Mucosa of descending colon (tissue), 3 donors: ENCODE data around the gene RAVER2. TPM values are rescaled to one million over a fixed set of nuclear protein-coding genes. Genes with fewer than 3 reads are reported as not detected.

ENCODE experiments used
- ATAC-seq: fragments of 200-7000 bp; cut with Tn5 transposase; one replicate; pipeline ENCODE4 v1.9.1; 2020; ENCODE audit warnings: mild to moderate bottlenecking, moderate library complexity
- DNase-seq, 3 donors: peaks; one replicate each; pipeline ENCODE4 v3.0.0-alpha.2; 2020
- H3K36me3 ChIP-seq: fragments of 200-600 bp; one replicate; pipeline ENCODE4 v1.8.0; 2021; ENCODE audit warnings: low read depth, mild to moderate bottlenecking
- H3K4me1 ChIP-seq: fragments of 200-600 bp; one replicate; pipeline ENCODE4 v1.8.0; 2021; ENCODE audit warnings: low read depth, mild to moderate bottlenecking
- H3K4me3 ChIP-seq: fragments of 200-600 bp; one replicate; pipeline ENCODE4 v1.8.0; 2021; ENCODE audit warnings: mild to moderate bottlenecking
- H3K9me3 ChIP-seq: fragments of 200-600 bp; one replicate; pipeline ENCODE4 v1.8.0; 2021; ENCODE audit warnings: mild to moderate bottlenecking
- intact Hi-C, 2 donors: fragments of 100-400 bp; cut with DNase I in 1 of 2; cut with micrococcal nuclease in 1 of 2; formaldehyde crosslinking; loops; one replicate each; pipeline versions ENCODE4 v1.11.0 to v1.11.1; 2022; cut with DNase I, micrococcal nuclease
- total RNA-seq, 3 donors: library from RNA; stranded (reverse); fragmentation: NEBNext Ultra II Directional in 2 of 3; extraction: Animal tissue kit (Norgen Biotek cat#: 25700) in 2 of 3; gene quantifications; one replicate each; pipeline versions ENCODE4 v1.2.1 to v1.2.4, GENCODE V29; 2021 to 2023
- TF ChIP-seq, protein P1 (sequence below): fragments of 200-600 bp; IDR thresholded peaks from one replicate; pipeline ENCODE4 v1.8.0; 2022; ENCODE audit warnings: antibody characterized with exemption, mild to moderate bottlenecking
- donor health status: DM: no; HTN: no; CAD: no; lungs with moderate emphysema.
- donor health status: DM: no; HTN: no; CAD: no.
- donor health status: DM: no; HTN: yes; CAD: no.

Gene RAVER2
- total RNA-seq, 3 donors from 2014 or later, result 35.9 to 81.0 (median 46.3) TPM

DNA sequence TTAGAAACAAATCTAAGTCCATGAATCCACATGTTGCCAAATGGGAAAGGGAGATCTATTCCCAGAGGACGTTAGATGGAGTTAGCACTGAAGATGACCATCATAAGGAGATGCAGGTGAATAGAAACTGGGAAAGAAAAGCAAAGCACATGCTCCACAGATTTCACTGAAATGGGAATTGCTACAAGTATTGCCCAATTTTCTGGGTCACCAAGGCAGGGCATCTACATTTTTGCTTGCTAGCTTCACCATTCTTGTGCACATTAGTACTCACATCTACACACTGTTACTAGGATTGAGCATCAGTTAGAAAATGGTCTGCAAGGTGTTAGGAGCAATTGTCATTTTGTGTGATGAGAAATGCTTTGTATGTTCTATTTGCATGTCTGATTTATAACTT, 122.4 kb downstream of the RAVER2 start:
- intact Hi-C loops, result no loop called here
- Histone ChIP-seq H3K4me1 (no peaks in the 10 kb centered on the region), H3K4me3 (no peak overlapping the region), H3K9me3 (no peaks in the 10 kb centered on the region), H3K36me3 (no peaks in the 10 kb centered on the region)
- DNase-seq (no peak), ATAC-seq (no peak)
- TF ChIP-seq, protein P1, sequence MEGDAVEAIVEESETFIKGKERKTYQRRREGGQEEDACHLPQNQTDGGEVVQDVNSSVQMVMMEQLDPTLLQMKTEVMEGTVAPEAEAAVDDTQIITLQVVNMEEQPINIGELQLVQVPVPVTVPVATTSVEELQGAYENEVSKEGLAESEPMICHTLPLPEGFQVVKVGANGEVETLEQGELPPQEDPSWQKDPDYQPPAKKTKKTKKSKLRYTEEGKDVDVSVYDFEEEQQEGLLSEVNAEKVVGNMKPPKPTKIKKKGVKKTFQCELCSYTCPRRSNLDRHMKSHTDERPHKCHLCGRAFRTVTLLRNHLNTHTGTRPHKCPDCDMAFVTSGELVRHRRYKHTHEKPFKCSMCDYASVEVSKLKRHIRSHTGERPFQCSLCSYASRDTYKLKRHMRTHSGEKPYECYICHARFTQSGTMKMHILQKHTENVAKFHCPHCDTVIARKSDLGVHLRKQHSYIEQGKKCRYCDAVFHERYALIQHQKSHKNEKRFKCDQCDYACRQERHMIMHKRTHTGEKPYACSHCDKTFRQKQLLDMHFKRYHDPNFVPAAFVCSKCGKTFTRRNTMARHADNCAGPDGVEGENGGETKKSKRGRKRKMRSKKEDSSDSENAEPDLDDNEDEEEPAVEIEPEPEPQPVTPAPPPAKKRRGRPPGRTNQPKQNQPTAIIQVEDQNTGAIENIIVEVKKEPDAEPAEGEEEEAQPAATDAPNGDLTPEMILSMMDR, result no peak

DNA sequence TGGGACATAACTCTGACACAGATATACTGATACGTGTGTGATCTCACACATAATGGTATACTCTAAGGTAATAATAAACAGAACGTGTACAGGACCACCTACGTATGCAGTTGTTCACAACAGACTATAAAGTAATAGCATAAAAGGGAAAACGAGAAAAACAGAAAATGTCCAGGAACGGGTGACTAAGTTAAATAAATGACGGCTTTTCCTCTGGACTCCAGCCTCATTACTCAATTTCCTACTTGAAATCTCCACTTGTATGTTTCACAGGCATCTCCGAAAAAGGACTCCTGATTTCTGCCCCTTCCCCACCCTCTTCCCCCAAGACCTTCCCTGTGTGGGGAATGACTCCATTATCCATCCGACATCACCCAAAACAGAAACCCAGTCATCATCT, 126.4 kb downstream of the RAVER2 start:
- intact Hi-C loops, result no loop called here
- DNase-seq (no peak), ATAC-seq (no peak)
- TF ChIP-seq, protein P1, result no peak
- Histone ChIP-seq H3K4me3 (no peak overlapping the region), H3K9me3 (no peaks in the 10 kb centered on the region), H3K4me1 (no peaks in the 10 kb centered on the region), H3K36me3 (no peaks in the 10 kb centered on the region)

DNA sequence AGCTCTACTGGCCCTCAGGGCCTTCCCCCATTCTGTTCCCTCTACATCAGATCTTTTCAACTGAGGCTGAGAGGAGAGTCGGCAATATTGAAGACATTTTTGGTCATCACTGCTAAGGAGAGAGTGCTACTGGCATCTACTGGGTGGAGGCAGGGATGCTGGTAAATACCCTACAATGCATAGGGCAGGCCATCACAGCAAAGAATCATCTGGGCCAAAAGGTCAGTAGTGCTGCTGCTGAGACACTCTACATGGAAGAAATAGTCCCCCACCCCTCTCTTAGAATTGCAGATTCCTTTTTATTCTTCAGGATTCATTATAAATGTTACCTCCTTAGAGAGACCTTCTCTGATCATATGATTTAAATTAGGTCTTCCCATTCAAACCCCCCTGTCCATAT, 127.2 kb downstream of the RAVER2 start:
- intact Hi-C loops, result no loop called here
- Histone ChIP-seq H3K4me3 (no peak overlapping the region), H3K9me3 (no peaks in the 10 kb centered on the region), H3K4me1 (no peaks in the 10 kb centered on the region), H3K36me3 (no peaks in the 10 kb centered on the region)
- TF ChIP-seq, protein P1, result no peak
- ATAC-seq (no peak), DNase-seq (no peak)

DNA sequence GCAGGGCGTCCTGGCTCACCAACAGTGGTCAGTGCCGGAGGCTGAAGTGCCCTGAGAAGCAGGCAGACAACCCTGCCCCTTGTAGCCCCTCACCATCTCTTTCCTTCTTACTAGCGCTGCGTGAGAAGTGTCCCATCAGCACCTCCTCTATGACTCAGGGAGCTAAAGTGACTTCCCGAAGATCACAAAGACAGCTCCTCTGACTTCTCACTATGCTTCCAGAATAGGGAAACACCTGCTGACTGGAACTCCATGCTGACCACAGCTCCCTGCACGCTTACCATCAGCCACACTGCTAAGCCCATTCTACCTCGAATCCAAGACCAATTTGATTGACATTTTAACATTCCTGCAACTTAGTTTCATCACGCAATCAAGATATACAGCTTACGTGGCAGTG, 128.7 kb downstream of the RAVER2 start:
- Histone ChIP-seq H3K9me3 (no peaks in the 10 kb centered on the region), H3K36me3 (no peaks in the 10 kb centered on the region), H3K4me3 (no peak overlapping the region), H3K4me1 (no peaks in the 10 kb centered on the region)
- TF ChIP-seq, protein P1, result no peak
- DNase-seq (no peak), ATAC-seq (no peak)
- intact Hi-C loops, result no loop called here

DNA sequence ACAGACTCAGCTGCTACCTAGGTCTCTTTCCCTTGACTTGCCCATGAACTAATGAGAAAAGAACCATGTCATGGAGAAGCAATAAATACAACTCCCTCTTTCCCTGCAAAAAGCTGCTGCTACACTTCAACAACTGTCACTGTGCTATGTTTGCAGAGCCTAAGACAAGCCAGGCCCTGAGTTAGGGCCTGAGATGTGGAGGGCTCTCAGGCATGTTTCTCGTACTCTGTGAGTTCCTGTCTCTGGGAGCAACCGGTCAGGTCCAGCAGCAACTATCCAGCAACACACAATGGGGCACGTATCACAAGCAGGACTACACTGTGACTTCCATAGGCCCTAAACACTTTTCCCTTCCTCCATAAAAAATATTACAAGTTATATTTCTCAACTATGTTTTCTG, 129.8 kb downstream of the RAVER2 start:
- intact Hi-C loops, result no loop called here

More for the DNA sequence above, 129.8 kb downstream of the RAVER2 start:
- ATAC-seq (no peak), DNase-seq (no peak)
- TF ChIP-seq, protein P1, result no peak
- Histone ChIP-seq H3K9me3 (no peaks in the 10 kb centered on the region), H3K4me3 (no peak overlapping the region), H3K4me1 (no peaks in the 10 kb centered on the region), H3K36me3 (no peaks in the 10 kb centered on the region)
